GM12878 (cell line): ENCODE data around the gene GMNN. TPM values are rescaled to one million over a fixed set of nuclear protein-coding genes. Genes with fewer than 3 reads are reported as not detected.
A peak's percentile ranks its signal among the peaks of the same experiment; 100 is the strongest.

Experiments
- BCLAF1 ChIP-seq: fragments of 450-650 bp; IDR thresholded peaks from 2 replicates; pipeline ENCODE4 v1.6.1; 2017; ENCODE audit warnings: antibody characterized with exemption, mild to moderate bottlenecking, moderate library complexity
- EP300 ChIP-seq, 2 experiments: fragments of 150-350 bp in 1 of 2; IDR thresholded peaks; 2 replicates each; pipeline ENCODE4 v1.6.1; 2011 to 2012; ENCODE audit warnings: low read depth in 2 of 2, low read length in 2 of 2, borderline replicate concordance in 1 of 2, improper control_type of control experiment in 1 of 2, inconsistent platforms in 1 of 2; ENCODE audit not compliant: control insufficient read depth in 1 of 2
- FOXM1 ChIP-seq: IDR thresholded peaks from 2 replicates; pipeline ENCODE4 v1.6.1; 2012; ENCODE audit warnings: low read depth, mild to moderate bottlenecking, inconsistent platforms, low read length, moderate library complexity
- HDAC6 ChIP-seq: fragments of 200-600 bp; sonication (generic); IDR thresholded peaks from one replicate; pipeline ENCODE4 v1.8.0; 2017; ENCODE audit warnings: antibody characterized with exemption; ENCODE audit not compliant: unreplicated experiment
- IRF5 ChIP-seq: fragments of 450-650 bp; IDR thresholded peaks from 2 replicates; pipeline ENCODE4 v1.6.1; 2017; ENCODE audit warnings: borderline replicate concordance
- LARP7 ChIP-seq: fragments of 450-650 bp; IDR thresholded peaks from 2 replicates; pipeline ENCODE4 v1.6.1; 2017; ENCODE audit warnings: mild to moderate bottlenecking
- MEF2A ChIP-seq: IDR thresholded peaks from 2 replicates; pipeline ENCODE4 v1.6.1; 2011; ENCODE audit warnings: low read depth, mild to moderate bottlenecking, low read length, moderate library complexity; ENCODE audit not compliant: insufficient read depth
- POLR2A ChIP-seq: IDR thresholded peaks from 2 replicates; pipeline ENCODE4 v1.6.1; 2011; ENCODE audit warnings: low read depth, mild to moderate bottlenecking, low read length
- POLR2AphosphoS5 ChIP-seq: IDR thresholded peaks from 2 replicates; pipeline ENCODE4 v1.6.1; 2011; ENCODE audit warnings: mild to moderate bottlenecking, low read length, inconsistent platforms
- SMARCA5 ChIP-seq: fragments of 450-650 bp; IDR thresholded peaks from 2 replicates; pipeline ENCODE4 v1.6.1; 2017; ENCODE audit warnings: mild to moderate bottlenecking
- SREBF1 ChIP-seq: IDR thresholded peaks from 2 replicates; pipeline ENCODE4 v1.6.1; 2012; ENCODE audit warnings: mild to moderate bottlenecking, low read length
- SRF ChIP-seq, 2 experiments: IDR thresholded peaks; 2 replicates each; pipeline ENCODE4 v1.6.1; 2011; ENCODE audit warnings: low read depth in 2 of 2, low read length in 2 of 2, mild to moderate bottlenecking in 1 of 2, moderate library complexity in 1 of 2
- STAT3 ChIP-seq: IDR thresholded peaks from 2 replicates; pipeline ENCODE4 v1.6.1; 2011; ENCODE audit warnings: low read depth, low read length, improper control_type of control experiment
- SUZ12 ChIP-seq: fragments of 200-600 bp; sonication (generic); IDR thresholded peaks from one replicate; pipeline ENCODE4 v1.6.1; 2018; ENCODE audit warnings: antibody characterized with exemption, mild to moderate bottlenecking; ENCODE audit not compliant: unreplicated experiment
- ZNF207 ChIP-seq: fragments of 450-650 bp; IDR thresholded peaks from 2 replicates; pipeline ENCODE4 v1.6.1; 2014; ENCODE audit warnings: antibody characterized with exemption, mild to moderate bottlenecking, borderline replicate concordance
- ZNF24 ChIP-seq: fragments of 450-650 bp; IDR thresholded peaks from 2 replicates; pipeline ENCODE4 v1.6.1; 2017; ENCODE audit warnings: antibody characterized with exemption, mild to moderate bottlenecking
- ZNF384 ChIP-seq: IDR thresholded peaks from 2 replicates; pipeline ENCODE4 v1.6.1; 2012; ENCODE audit warnings: low read depth, mild to moderate bottlenecking, low read length, improper control_type of control experiment, borderline replicate concordance
- polyA plus RNA-seq, 11 experiments: library from polyadenylated mRNA; depleted of rRNA in 4 of 11; unstranded in 6 of 11; stranded (reverse) in 5 of 11; fragments of >200 nt; fragmentation: Nextera tagmentation in 4 of 11; fragmentation: Illumina TruSeq in 1 of 11; extraction: Ambion mirVana in 4 of 11; extraction: Trizol in 1 of 11; gene quantifications; 1 replicate in 1 of 11; 2 replicates in 10 of 11; pipeline versions ENCODE4 v1.2.1 to v1.2.3, GENCODE V29; 2011 to 2016; ENCODE audit warnings: inconsistent platforms in 2 of 11, missing spikeins in 2 of 11, low read depth in 1 of 11
- total RNA-seq, 4 experiments: library from RNA; depleted of rRNA in 3 of 4; stranded (reverse); fragments of >200 nt in 3 of 4; fragmentation: Illumina TruSeq in 1 of 4; extraction: Trizol in 1 of 4; gene quantifications; 2 replicates each; pipeline versions ENCODE4 v1.2.1 to v1.2.3, GENCODE V29; 2013 to 2021
- TF ChIP-seq, protein P1 (sequence below): fragments of 450-650 bp; formaldehyde crosslinking; IDR thresholded peaks from 2 replicates; pipeline ENCODE4 v1.4.0; 2020; ENCODE audit warnings: mild to moderate bottlenecking, moderate library complexity
- TF ChIP-seq, protein P2 (sequence below): fragments of 450-650 bp; IDR thresholded peaks from 2 replicates; pipeline ENCODE4 v1.6.1; 2016; ENCODE audit warnings: mild to moderate bottlenecking
- TF ChIP-seq, protein P3 (sequence below): fragments of 450-650 bp; IDR thresholded peaks from 2 replicates; pipeline ENCODE4 v1.6.1; 2018; ENCODE audit warnings: borderline replicate concordance, mild to moderate bottlenecking; ENCODE audit not compliant: partially characterized antibody

The GMNN gene
- total and polyA plus RNA-seq, 10 of the 15 experiments (the other 5 are each of a cell fraction or from before 2014, with no cell fraction given), result 51.9 to 153 (median 105) TPM

GRCh38 chr6:24743944-24744335 is 30.8 kb upstream of the GMNN start (continued):
- TF ChIP-seq SRF (IDR thresholded peaks at IDR 0.05; ENCODE audit: low read depth in 2 of 2, low read length in 2 of 2), result no peak
- no peak for TF ChIP-seq IRF5
- TF ChIP-seq, protein P1, sequence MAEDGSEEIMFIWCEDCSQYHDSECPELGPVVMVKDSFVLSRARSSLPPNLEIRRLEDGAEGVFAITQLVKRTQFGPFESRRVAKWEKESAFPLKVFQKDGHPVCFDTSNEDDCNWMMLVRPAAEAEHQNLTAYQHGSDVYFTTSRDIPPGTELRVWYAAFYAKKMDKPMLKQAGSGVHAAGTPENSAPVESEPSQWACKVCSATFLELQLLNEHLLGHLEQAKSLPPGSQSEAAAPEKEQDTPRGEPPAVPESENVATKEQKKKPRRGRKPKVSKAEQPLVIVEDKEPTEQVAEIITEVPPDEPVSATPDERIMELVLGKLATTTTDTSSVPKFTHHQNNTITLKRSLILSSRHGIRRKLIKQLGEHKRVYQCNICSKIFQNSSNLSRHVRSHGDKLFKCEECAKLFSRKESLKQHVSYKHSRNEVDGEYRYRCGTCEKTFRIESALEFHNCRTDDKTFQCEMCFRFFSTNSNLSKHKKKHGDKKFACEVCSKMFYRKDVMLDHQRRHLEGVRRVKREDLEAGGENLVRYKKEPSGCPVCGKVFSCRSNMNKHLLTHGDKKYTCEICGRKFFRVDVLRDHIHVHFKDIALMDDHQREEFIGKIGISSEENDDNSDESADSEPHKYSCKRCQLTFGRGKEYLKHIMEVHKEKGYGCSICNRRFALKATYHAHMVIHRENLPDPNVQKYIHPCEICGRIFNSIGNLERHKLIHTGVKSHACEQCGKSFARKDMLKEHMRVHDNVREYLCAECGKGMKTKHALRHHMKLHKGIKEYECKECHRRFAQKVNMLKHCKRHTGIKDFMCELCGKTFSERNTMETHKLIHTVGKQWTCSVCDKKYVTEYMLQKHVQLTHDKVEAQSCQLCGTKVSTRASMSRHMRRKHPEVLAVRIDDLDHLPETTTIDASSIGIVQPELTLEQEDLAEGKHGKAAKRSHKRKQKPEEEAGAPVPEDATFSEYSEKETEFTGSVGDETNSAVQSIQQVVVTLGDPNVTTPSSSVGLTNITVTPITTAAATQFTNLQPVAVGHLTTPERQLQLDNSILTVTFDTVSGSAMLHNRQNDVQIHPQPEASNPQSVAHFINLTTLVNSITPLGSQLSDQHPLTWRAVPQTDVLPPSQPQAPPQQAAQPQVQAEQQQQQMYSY, result no peak
- no peak for TF ChIP-seq STAT3
- TF ChIP-seq LARP7, result no peak
- TF ChIP-seq POLR2A, result no peak
- TF ChIP-seq EP300 (IDR thresholded peaks at IDR 0.05; ENCODE audit: borderline replicate concordance in 1 of 2, control insufficient read depth in 1 of 2, low read depth in 2 of 2, low read length in 2 of 2), result 0 out of 4 replicates have a peak, but pooled peaks of 1 of the 2 experiments have one; percentile 13
- peak; percentile 91 for TF ChIP-seq ZNF384
- TF ChIP-seq ZNF24, result no peak
- no peak for TF ChIP-seq SREBF1
- TF ChIP-seq ZNF207, result no peak
- TF ChIP-seq POLR2AphosphoS5, result no peak
- no peak for TF ChIP-seq BCLAF1
- no peak for TF ChIP-seq HDAC6
- TF ChIP-seq FOXM1, result no peak; the same call in 1 of the 2 replicates
- no peak for TF ChIP-seq SMARCA5
- TF ChIP-seq SUZ12, result no peak
- TF ChIP-seq, protein P2, sequence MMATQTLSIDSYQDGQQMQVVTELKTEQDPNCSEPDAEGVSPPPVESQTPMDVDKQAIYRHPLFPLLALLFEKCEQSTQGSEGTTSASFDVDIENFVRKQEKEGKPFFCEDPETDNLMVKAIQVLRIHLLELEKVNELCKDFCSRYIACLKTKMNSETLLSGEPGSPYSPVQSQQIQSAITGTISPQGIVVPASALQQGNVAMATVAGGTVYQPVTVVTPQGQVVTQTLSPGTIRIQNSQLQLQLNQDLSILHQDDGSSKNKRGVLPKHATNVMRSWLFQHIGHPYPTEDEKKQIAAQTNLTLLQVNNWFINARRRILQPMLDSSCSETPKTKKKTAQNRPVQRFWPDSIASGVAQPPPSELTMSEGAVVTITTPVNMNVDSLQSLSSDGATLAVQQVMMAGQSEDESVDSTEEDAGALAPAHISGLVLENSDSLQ, result no peak
- TF ChIP-seq, protein P3, sequence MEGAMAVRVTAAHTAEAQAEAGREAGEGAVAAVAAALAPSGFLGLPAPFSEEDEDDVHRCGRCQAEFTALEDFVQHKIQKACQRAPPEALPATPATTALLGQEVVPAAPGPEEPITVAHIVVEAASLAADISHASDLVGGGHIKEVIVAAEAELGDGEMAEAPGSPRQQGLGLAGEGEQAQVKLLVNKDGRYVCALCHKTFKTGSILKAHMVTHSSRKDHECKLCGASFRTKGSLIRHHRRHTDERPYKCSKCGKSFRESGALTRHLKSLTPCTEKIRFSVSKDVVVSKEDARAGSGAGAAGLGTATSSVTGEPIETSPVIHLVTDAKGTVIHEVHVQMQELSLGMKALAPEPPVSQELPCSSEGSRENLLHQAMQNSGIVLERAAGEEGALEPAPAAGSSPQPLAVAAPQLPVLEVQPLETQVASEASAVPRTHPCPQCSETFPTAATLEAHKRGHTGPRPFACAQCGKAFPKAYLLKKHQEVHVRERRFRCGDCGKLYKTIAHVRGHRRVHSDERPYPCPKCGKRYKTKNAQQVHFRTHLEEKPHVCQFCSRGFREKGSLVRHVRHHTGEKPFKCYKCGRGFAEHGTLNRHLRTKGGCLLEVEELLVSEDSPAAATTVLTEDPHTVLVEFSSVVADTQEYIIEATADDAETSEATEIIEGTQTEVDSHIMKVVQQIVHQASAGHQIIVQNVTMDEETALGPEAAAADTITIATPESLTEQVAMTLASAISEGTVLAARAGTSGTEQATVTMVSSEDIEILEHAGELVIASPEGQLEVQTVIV, result no peak
- peak; percentile 86 for TF ChIP-seq MEF2A
